Measurements from ENCODE around the gene UBA52.
A peak's percentile ranks its signal among the peaks of the same experiment; 100 is the strongest.

UBA52 gene

DNA sequence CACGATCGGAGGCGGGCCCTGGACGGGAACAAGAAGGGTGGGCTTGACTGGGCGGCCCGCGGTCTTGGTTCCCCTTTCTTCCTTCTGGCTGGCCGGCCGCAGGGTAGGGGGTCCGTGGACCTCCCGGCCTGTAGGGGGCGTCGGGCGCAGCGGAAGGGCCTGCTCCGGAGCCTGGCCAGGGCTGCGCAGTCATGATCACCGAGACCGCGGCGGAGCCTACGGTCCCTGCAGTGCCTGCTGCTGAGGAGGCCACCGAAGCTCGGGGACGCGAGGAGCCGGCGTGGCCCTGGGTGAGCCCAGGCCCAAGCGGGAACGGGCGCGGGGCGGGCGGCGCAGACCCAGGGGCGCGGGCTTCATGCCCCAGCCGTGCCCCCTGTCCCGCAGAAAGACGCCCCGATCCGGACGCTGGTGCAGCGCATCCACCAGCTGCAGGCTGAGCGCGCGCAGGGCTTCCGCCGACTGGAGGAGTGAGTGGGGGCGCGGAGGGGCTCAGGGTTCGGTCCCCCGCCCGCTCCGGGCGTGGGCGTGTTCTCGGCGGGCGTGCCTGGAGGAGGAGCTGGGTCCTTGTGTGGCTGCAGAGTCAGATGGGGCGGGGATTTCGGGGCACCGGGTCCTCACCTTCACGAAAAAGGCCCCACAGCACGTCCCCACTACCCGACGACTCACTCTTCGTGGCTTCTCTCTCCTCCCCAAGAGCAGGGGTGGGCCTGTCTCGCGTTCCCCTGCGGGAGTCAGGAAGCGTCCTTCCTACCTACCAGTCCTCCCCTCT is 17.1 kb downstream of the UBA52 start, which contains the start of gene REX1BD:
TSS of gene REX1BD (plus strand) at position 188 of the 769 bp plus-strand sequence. CDS start at position 192, 4 bp downstream.
- Histone ChIP-seq H3K27me3 (ENCODE audit: low read length) (no peaks in the 10 kb centered on the region), H2AFZ (ENCODE audit: low read depth, low read length, severe bottlenecking) (peak within 1 kb of the TSS; percentile 83), H3K36me3 (ENCODE audit: low read length) (no peaks in the 10 kb centered on the region), H3F3A (ENCODE audit: insufficient read depth) (peaks cover 11% of the 10 kb centered on the region), H3K9me2 (replicated peaks; ENCODE audit: insufficient read depth, low read length) (no peaks in the 10 kb centered on the region), H3K9ac (ENCODE audit: low read length) (peak within 1 kb of the TSS; percentile 69), H3K79me2 (ENCODE audit: insufficient read depth, low read length) (no peaks in the 10 kb centered on the region), H3K4me2 (ENCODE audit: low read depth, low read length, poor library complexity, severe bottlenecking) (peak within 1 kb of the TSS; percentile 76), H4K20me1 (ENCODE audit: low read depth, low read length) (no peaks in the 10 kb centered on the region), H3K4me3 (ENCODE audit: insufficient read depth, low read length, poor library complexity, severe bottlenecking) (peak within 1 kb of the TSS; percentile 67), H3K9me3 (ENCODE audit: insufficient read depth, low read length) (no peaks in the 10 kb centered on the region), H3K27ac (ENCODE audit: low read depth, low read length) (peak within 1 kb of the TSS; percentile 80)
- TF ChIP-seq, protein P1, sequence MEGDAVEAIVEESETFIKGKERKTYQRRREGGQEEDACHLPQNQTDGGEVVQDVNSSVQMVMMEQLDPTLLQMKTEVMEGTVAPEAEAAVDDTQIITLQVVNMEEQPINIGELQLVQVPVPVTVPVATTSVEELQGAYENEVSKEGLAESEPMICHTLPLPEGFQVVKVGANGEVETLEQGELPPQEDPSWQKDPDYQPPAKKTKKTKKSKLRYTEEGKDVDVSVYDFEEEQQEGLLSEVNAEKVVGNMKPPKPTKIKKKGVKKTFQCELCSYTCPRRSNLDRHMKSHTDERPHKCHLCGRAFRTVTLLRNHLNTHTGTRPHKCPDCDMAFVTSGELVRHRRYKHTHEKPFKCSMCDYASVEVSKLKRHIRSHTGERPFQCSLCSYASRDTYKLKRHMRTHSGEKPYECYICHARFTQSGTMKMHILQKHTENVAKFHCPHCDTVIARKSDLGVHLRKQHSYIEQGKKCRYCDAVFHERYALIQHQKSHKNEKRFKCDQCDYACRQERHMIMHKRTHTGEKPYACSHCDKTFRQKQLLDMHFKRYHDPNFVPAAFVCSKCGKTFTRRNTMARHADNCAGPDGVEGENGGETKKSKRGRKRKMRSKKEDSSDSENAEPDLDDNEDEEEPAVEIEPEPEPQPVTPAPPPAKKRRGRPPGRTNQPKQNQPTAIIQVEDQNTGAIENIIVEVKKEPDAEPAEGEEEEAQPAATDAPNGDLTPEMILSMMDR (IDR thresholded peaks at IDR 0.05; ENCODE audit: insufficient read depth, low read length, poor library complexity, severe bottlenecking) = peak; percentile 82
- TF ChIP-seq EZH2phosphoT487 (conservative IDR thresholded peaks at IDR 0.05; ENCODE audit: low read length) = no peak

DNA sequence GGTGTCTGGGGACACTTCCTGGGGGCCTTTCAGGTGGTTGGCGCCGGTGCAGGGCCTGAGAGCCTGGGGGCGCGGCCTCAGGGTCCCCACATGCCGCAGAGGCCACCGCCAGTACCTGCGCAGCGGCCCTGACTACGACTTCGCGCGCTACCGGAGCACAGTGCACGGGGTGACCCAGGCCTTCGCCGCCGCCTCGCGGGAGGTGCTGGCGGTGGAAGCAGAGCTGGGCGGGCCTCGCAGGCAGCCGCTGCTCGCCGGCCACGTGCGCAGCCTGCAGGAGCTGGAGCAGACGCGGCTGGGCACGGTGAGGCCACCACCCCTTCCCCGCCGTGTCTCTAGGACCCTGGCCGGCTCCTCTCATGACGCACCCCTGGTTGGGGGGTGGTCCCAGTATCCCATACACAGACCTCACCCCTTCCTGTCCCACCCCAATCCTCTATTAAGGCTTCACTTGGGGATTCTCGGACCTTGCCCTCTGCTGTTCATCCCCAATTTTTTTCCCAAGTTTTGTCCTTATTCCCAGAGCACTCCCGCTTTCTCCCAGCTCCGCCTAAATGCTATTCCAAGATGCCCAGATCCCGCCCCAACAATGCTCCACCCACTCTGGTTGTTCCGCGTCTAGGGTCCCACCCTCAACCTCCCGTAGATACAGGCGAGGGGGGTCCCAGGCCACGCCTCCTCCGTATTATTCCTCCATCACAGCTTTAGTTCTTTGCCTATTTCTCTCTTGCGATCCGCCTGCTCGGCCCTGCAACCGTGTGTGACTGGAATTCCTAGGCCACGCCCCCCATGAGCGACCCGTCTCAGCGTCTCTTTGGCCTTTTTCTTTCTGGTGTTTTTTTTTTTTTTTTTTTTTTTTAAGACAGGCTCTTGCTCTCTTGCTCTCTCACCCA is 18.0 kb downstream of the UBA52 start:
- no peaks in the 10 kb centered on the region for H3K79me2 ChIP-seq (ENCODE audit: insufficient read depth, low read length)
- H4K20me1 ChIP-seq (ENCODE audit: low read depth, low read length) = no peaks in the 10 kb centered on the region
- H3K27ac ChIP-seq (ENCODE audit: low read depth, low read length) = peak overlapping the region; percentile 80
- peak overlapping the region; percentile 69 for H3K9ac ChIP-seq (ENCODE audit: low read length)
- peak overlapping the region; percentile 83 for H2AFZ ChIP-seq (ENCODE audit: low read depth, low read length, severe bottlenecking)
- H3K4me3 ChIP-seq (ENCODE audit: insufficient read depth, low read length, poor library complexity, severe bottlenecking) = peak overlapping the region; percentile 67
- no peaks in the 10 kb centered on the region for H3K9me2 ChIP-seq (replicated peaks; ENCODE audit: insufficient read depth, low read length)
- TF ChIP-seq, protein P1 (IDR thresholded peaks at IDR 0.05; ENCODE audit: insufficient read depth, low read length, poor library complexity, severe bottlenecking) = no peak
- no peak for TF ChIP-seq EZH2phosphoT487 (conservative IDR thresholded peaks at IDR 0.05; ENCODE audit: low read length)
- no peaks in the 10 kb centered on the region for H3K36me3 ChIP-seq (ENCODE audit: low read length)
- H3K4me2 ChIP-seq (ENCODE audit: low read depth, low read length, poor library complexity, severe bottlenecking) = peak overlapping the region; percentile 76
- peaks cover 11% of the 10 kb centered on the region for H3F3A ChIP-seq (ENCODE audit: insufficient read depth)
- H3K27me3 ChIP-seq (ENCODE audit: low read length) = no peaks in the 10 kb centered on the region
- H3K9me3 ChIP-seq (ENCODE audit: insufficient read depth, low read length) = no peaks in the 10 kb centered on the region

- Histone ChIP-seq H2AFZ (ENCODE audit: low read depth, low read length, severe bottlenecking) (peak overlapping the region; percentile 83), H3K27ac (ENCODE audit: low read depth, low read length) (peak overlapping the region; percentile 80), H3K9me2 (replicated peaks; ENCODE audit: insufficient read depth, low read length) (no peaks in the 10 kb centered on the region), H3K9ac (ENCODE audit: low read length) (peak overlapping the region; percentile 69), H3K4me3 (ENCODE audit: insufficient read depth, low read length, poor library complexity, severe bottlenecking) (peak overlapping the region; percentile 67), H3K9me3 (ENCODE audit: insufficient read depth, low read length) (no peaks in the 10 kb centered on the region), H3F3A (ENCODE audit: insufficient read depth) (peaks cover 11% of the 10 kb centered on the region), H3K4me2 (ENCODE audit: low read depth, low read length, poor library complexity, severe bottlenecking) (peak overlapping the region; percentile 76), H3K79me2 (ENCODE audit: insufficient read depth, low read length) (no peaks in the 10 kb centered on the region), H3K36me3 (ENCODE audit: low read length) (no peaks in the 10 kb centered on the region), H3K27me3 (ENCODE audit: low read length) (no peaks in the 10 kb centered on the region), H4K20me1 (ENCODE audit: low read depth, low read length) (no peaks in the 10 kb centered on the region)
- TF ChIP-seq, protein P1 (IDR thresholded peaks at IDR 0.05; ENCODE audit: insufficient read depth, low read length, poor library complexity, severe bottlenecking) = peak; percentile 34
- TF ChIP-seq EZH2phosphoT487 (conservative IDR thresholded peaks at IDR 0.05; ENCODE audit: low read length) = no peak
Measured at GRCh38 chr19:18590273-18591272, 18.9 kb downstream of the UBA52 start.
